HepG2 (cell line): ENCODE results near the gene MRPS34. TPM values are rescaled to one million over a fixed set of nuclear protein-coding genes. Genes with fewer than 3 reads are reported as not detected.
A peak's percentile ranks its signal among the peaks of the same experiment; 100 is the strongest.

ENCODE experiments used
- ATAC-seq: fragments of 200-7000 bp; cut with Tn5 transposase; 3 replicates; pipeline ENCODE4 v1.9.1; 2020; ENCODE audit warnings: mild to moderate bottlenecking, moderate library complexity
- BruUV-seq: library from RNA; stranded (reverse); fragments of 400-500 nt; replicated peaks from 2 replicates; lab custom pipeline; 2021; lab: Mats Ljungman, UMichigan
- CTCF ChIA-PET: fragments of 300-600 bp; formaldehyde crosslinking; extraction: SDS; loops from one replicate; lab custom pipeline; 2021; ENCODE audit warnings: low total read pairs, inconsistent platforms, low intra/inter-chr PET ratio; lab: Yijun Ruan, JAX
- POLR2A ChIA-PET: fragments of 350-600 bp; sonication (Branson Sonifier 250); formaldehyde crosslinking; loops from one replicate; lab custom pipeline; 2020; ENCODE audit warnings: antibody characterized with exemption, inconsistent platforms; lab: Yijun Ruan, JAX
- DNase-seq: peaks from one replicate; pipeline ENCODE4 v3.0.0-alpha.2; 2015; ENCODE audit warnings: low spot score
- FAIRE-seq: peaks from 3 replicates; lab custom pipeline; 2011; peaks lifted over from hg19 to GRCh38; lab: Jason Lieb, UNC
- H2AFZ ChIP-seq: one replicate; pipeline ENCODE4 v1.6.1; 2011; ENCODE audit warnings: low read length, inconsistent platforms
- H3K27ac ChIP-seq: fragments of 300-600 bp; 3 replicates; pipeline ENCODE4 v1.8.0; 2011; ENCODE audit warnings: mixed run types, mild to moderate bottlenecking, mixed read lengths, low read length, inconsistent platforms; ENCODE audit not compliant: insufficient read depth; ENCODE audit errors: extremely low read length
- H3K27me3 ChIP-seq, 2 experiments: fragments of 200-600 bp in 1 of 2; 2 replicates in 1 of 2; 3 replicates in 1 of 2; pipeline versions ENCODE4 v1.6.0 to v1.8.0; 2011; ENCODE audit warnings: low read length in 2 of 2, mild to moderate bottlenecking in 2 of 2, moderate library complexity in 2 of 2, inconsistent platforms in 1 of 2; ENCODE audit not compliant: insufficient read depth in 2 of 2, control insufficient read depth in 1 of 2
- H3K36me3 ChIP-seq, 2 experiments: fragments of 200-600 bp in 1 of 2; replicated peaks in 1 of 2; 2 replicates in 1 of 2; 3 replicates in 1 of 2; pipeline versions ENCODE4 v1.5.1 to v1.8.0; 2011; ENCODE audit warnings: low read length in 2 of 2, inconsistent platforms in 1 of 2; ENCODE audit not compliant: insufficient read depth in 2 of 2, control insufficient read depth in 1 of 2
- H3K4me1 ChIP-seq: 2 replicates; pipeline ENCODE4 v1.5.1; 2012; ENCODE audit warnings: low read length, inconsistent platforms; ENCODE audit not compliant: insufficient read depth
- H3K4me2 ChIP-seq: 2 replicates; pipeline ENCODE4 v1.6.0; 2011; ENCODE audit warnings: low read depth, low read length, inconsistent platforms
- H3K4me3 ChIP-seq, 3 experiments: fragments of 200-600 bp in 1 of 3; sonication (generic), shearing (Covaris generic) in 1 of 3; replicated peaks in 1 of 3; 2 replicates each; pipeline ENCODE4 v1.5.1; 2011 to 2016; ENCODE audit warnings: low read length in 3 of 3, inconsistent platforms in 2 of 3, low read depth in 2 of 3, mild to moderate bottlenecking in 2 of 3, control low read depth in 1 of 3, mixed read lengths in 1 of 3; ENCODE audit not compliant: insufficient read depth in 1 of 3
- H3K79me2 ChIP-seq: one replicate; pipeline ENCODE4 v1.6.1; 2011; ENCODE audit warnings: low read length, inconsistent platforms; ENCODE audit not compliant: insufficient read depth
- H3K9ac ChIP-seq: 2 replicates; pipeline ENCODE4 v1.6.0; 2011; ENCODE audit warnings: mild to moderate bottlenecking, low read depth, low read length, inconsistent platforms; ENCODE audit not compliant: insufficient read depth
- H3K9me3 ChIP-seq: 2 replicates; pipeline ENCODE4 v1.5.1; 2012; ENCODE audit warnings: mild to moderate bottlenecking, low read length
- H4K20me1 ChIP-seq: 2 replicates; pipeline ENCODE4 v1.6.0; 2011; ENCODE audit warnings: inconsistent platforms, mild to moderate bottlenecking, low read length, moderate library complexity; ENCODE audit not compliant: insufficient read depth
- CCAR2 ChIP-seq: fragments of 200-400 bp; formaldehyde crosslinking; optimal IDR thresholded peaks from 2 replicates; pipeline ENCODE3; 2018; ENCODE audit warnings: low read depth, mild to moderate bottlenecking, low read length, moderate library complexity
- FOSL1 ChIP-seq: sonication (generic); formaldehyde crosslinking; IDR thresholded peaks from 2 replicates; pipeline ENCODE4 v1.9.0; 2021; ENCODE audit warnings: missing genetic modification reagents, borderline replicate concordance
- HNRNPL ChIP-seq: fragments of 200-400 bp; formaldehyde crosslinking; IDR thresholded peaks from 2 replicates; pipeline ENCODE4 v1.6.1; 2017; ENCODE audit warnings: mild to moderate bottlenecking, low read depth, low read length
- NFIB ChIP-seq: sonication (generic); formaldehyde crosslinking; IDR thresholded peaks from 2 replicates; pipeline ENCODE4 v1.9.0; 2021; ENCODE audit warnings: missing genetic modification reagents, mild to moderate bottlenecking, borderline replicate concordance
- POLR2A ChIP-seq, 2 experiments: IDR thresholded peaks; 2 replicates each; pipeline ENCODE4 v1.6.1; 2011; ENCODE audit warnings: low read depth in 2 of 2, low read length in 2 of 2, mild to moderate bottlenecking in 1 of 2, moderate library complexity in 1 of 2; ENCODE audit not compliant: insufficient read depth in 1 of 2
- RBFOX2 ChIP-seq: fragments of 200-400 bp; formaldehyde crosslinking; IDR thresholded peaks from 2 replicates; pipeline ENCODE4 v1.6.1; 2017; ENCODE audit warnings: low read depth, mild to moderate bottlenecking, low read length
- TCF12 ChIP-seq, 2 experiments: fragments of 450-650 bp in 1 of 2; sonication (generic) in 1 of 2; formaldehyde crosslinking in 1 of 2; IDR thresholded peaks; 2 replicates each; pipeline versions ENCODE4 v1.6.1 to v1.8.0; 2017 to 2022; ENCODE audit warnings: antibody characterized with exemption in 1 of 2, mild to moderate bottlenecking in 1 of 2, missing genetic modification reagents in 1 of 2, moderate library complexity in 1 of 2
- ZBTB33 ChIP-seq: sonication (generic); formaldehyde crosslinking; IDR thresholded peaks from 2 replicates; pipeline ENCODE4 v1.4.0; 2020; ENCODE audit warnings: missing genetic modification reagents
- WGBS: methylation state at CpG from one replicate; pipeline ENCODE4 v1.1.6; 2017; ENCODE audit warnings: low lambda C conversion rate; 5-methylcytosine and 5-hydroxymethylcytosine counted together
- in situ Hi-C: cut with HindIII; loops from 2 replicates; pipeline ENCODE4 v1.10.0; 2017; ENCODE audit warnings: low pct_unique_long_range_greater_than_20kb; ENCODE audit not compliant: extremely low pct_ligation_motif_present
- intact Hi-C: fragments of 100-400 bp; cut with micrococcal nuclease; formaldehyde crosslinking; loops from one replicate; pipeline ENCODE4 v1.10.0; 2022; ENCODE audit not compliant: unreplicated experiment
- polyA plus RNA-seq, 8 experiments: library from polyadenylated mRNA; depleted of rRNA in 3 of 8; stranded (reverse) in 7 of 8; unstranded in 1 of 8; fragments of >200 nt; fragmentation: Illumina TruSeq in 4 of 8; extraction: Trizol in 4 of 8; gene quantifications; 2 replicates each; pipeline versions ENCODE4 v1.2.1 to v1.2.3, GENCODE V29; 2011 to 2016; ENCODE audit warnings: low read depth in 4 of 8, missing spikeins in 1 of 8, mixed read lengths in 1 of 8; ENCODE audit not compliant: insufficient read depth in 1 of 8
- total RNA-seq, 5 experiments: library from RNA; depleted of rRNA; stranded (reverse); fragments of >200 nt; fragmentation: Illumina TruSeq; extraction: Trizol; gene quantifications; 2 replicates each; pipeline ENCODE4 v1.2.3, GENCODE V29; 2016; ENCODE audit warnings: low read depth in 1 of 5

Gene MRPS34
- total and polyA plus RNA-seq, 2 of the 13 experiments (the other 11 are each of a cell fraction or from before 2014, with no cell fraction given): 63.5 to 131 TPM

- no peak overlapping the region for H3K9ac ChIP-seq
- in situ Hi-C loops: no loop called here
- BruUV-seq: no TSS peak
- FAIRE-seq: no peak
- peaks cover 27% of the 10 kb centered on the region for H3K79me2 ChIP-seq
- no peak for DNase-seq
- TF ChIP-seq NFIB (CRISPR knock-in tag) (no peak), POLR2A (IDR thresholded peaks at IDR 0.05; ENCODE audit: insufficient read depth in 1 of 2, low read depth in 2 of 2, low read length in 2 of 2) (peak in 1 of 2 experiments; percentile 7; a peak in 1 of 4 replicates), FOSL1 (CRISPR knock-in tag) (no peak), TCF12 (IDR thresholded peaks at IDR 0.05) (no peak), TCF12 (CRISPR knock-in tag; IDR thresholded peaks at IDR 0.05) (no peak), RBFOX2 (peak; percentile 75; the same call in 1 of the 2 replicates), HNRNPL (0 out of 2 replicates have a peak, but pooled peaks have one; percentile 4), CCAR2 (no peak), ZBTB33 (CRISPR knock-in tag) (0 out of 2 replicates have a peak, but pooled peaks have one; percentile 34)
- H3K9me3 ChIP-seq: no peaks in the 10 kb centered on the region
- peaks cover 24% of the 10 kb centered on the region for H3K4me1 ChIP-seq
- no peak overlapping the region for H2AFZ ChIP-seq
- ATAC-seq: no peak
- H3K27ac ChIP-seq: no peak overlapping the region
- intact Hi-C loops: no loop called here
- no peaks in the 10 kb centered on the region for H4K20me1 ChIP-seq
- no peak overlapping the region for H3K4me3 ChIP-seq
- H3K36me3 ChIP-seq: peaks cover 5 to 13% of the 10 kb centered on the region in 2 experiments; a peak in 3 of 5 replicates
- WGBS: 92% methylated on average over 7 of the region's 22 CpGs
- no peaks in the 10 kb centered on the region; a peak in 2 of 5 replicates for H3K27me3 ChIP-seq
- no peak overlapping the region for H3K4me2 ChIP-seq
- ChIA-PET CTCF (no interaction called here), POLR2A (interaction anchor here (3.8 kb wide), 1 partner anchor 47 kb away, joined by 10 read pairs; no protein-coding TSS in a partner anchor)
Observed at GRCh38 chr16:1776991-1777374, 4.0 kb upstream of the MRPS34 start.
